ENCODE results near the gene MACF1.

GRCh38 chr1:39181311-39181710, 23.2 kb upstream of the MACF1 start:
- TF ChIP-seq EZH2 (IDR thresholded peaks at IDR 0.05; ENCODE audit: low read depth) (no peak), CTCF (conservative IDR thresholded peaks at IDR 0.05) (no peak)

Measured in PC-9 (cell line).